Gastroesophageal sphincter (tissue), 4 donors: ENCODE results near the gene STK40. TPM values are rescaled to one million over a fixed set of nuclear protein-coding genes. Genes with fewer than 3 reads are reported as not detected.
A peak's percentile ranks its signal among the peaks of the same experiment; 100 is the strongest.

Source experiments
- ATAC-seq: fragments of 150-250 bp; one replicate; pipeline ENCODE4 v1.9.1; 2016; ENCODE audit warnings: mild to moderate bottlenecking, moderate library complexity
- H3K27ac ChIP-seq, 4 donors: fragments of 200-600 bp; sonication (generic) in 3 of 4; 1 replicate in 3 of 4; 2 replicates in 1 of 4; pipeline ENCODE4 v1.5.1; 2016 to 2019
- H3K27me3 ChIP-seq: fragments of 200-600 bp; sonication (generic); one replicate; pipeline ENCODE4 v1.5.1; 2019
- H3K36me3 ChIP-seq, 2 donors: fragments of 200-600 bp; sonication (generic); one replicate each; pipeline ENCODE4 v1.5.1; 2019; ENCODE audit warnings: control low read depth in 1 of 2
- H3K4me1 ChIP-seq, 3 donors: fragments of 200-600 bp; sonication (generic); 1 replicate in 2 of 3; 2 replicates in 1 of 3; pipeline ENCODE4 v1.5.1; 2016 to 2019; ENCODE audit warnings: control low read depth in 2 of 3
- H3K4me3 ChIP-seq, 2 donors: fragments of 200-600 bp; sonication (generic); one replicate each; pipeline ENCODE4 v1.5.1; 2019; ENCODE audit warnings: mild to moderate bottlenecking in 1 of 2, moderate library complexity in 1 of 2
- H3K9me3 ChIP-seq, 3 donors: fragments of 200-600 bp; sonication (generic); one replicate each; pipeline ENCODE4 v1.5.1; 2017 to 2019; ENCODE audit warnings: control low read depth in 2 of 3
- CTCF ChIP-seq, 4 experiments: fragments of 200-600 bp in 2 of 4; fragments of 450-650 bp in 2 of 4; sonication (generic) in 1 of 4; IDR thresholded peaks; one replicate each; pipeline ENCODE4 v1.5.1; 2017 to 2019; ENCODE audit warnings: antibody characterized with exemption in 4 of 4, mild to moderate bottlenecking in 2 of 4, moderate library complexity in 2 of 4
- EP300 ChIP-seq: sonication (generic); formaldehyde crosslinking; IDR thresholded peaks from one replicate; pipeline ENCODE4 v1.6.1; 2017; ENCODE audit warnings: antibody characterized with exemption, mild to moderate bottlenecking
- POLR2A ChIP-seq, 2 donors: fragments of 450-650 bp; IDR thresholded peaks; one replicate each; pipeline ENCODE4 v1.6.1; 2017; ENCODE audit warnings: antibody characterized with exemption in 2 of 2, mild to moderate bottlenecking in 2 of 2, moderate library complexity in 1 of 2
- POLR2AphosphoS5 ChIP-seq: sonication (generic); formaldehyde crosslinking; IDR thresholded peaks from one replicate; pipeline ENCODE4 v1.6.1; 2017; ENCODE audit warnings: antibody characterized with exemption
- WGBS, 2 donors: methylation state at CpG; one replicate each; pipeline ENCODE4 v1.1.5; 2018; ENCODE audit warnings: low coverage in 1 of 2; 5-methylcytosine and 5-hydroxymethylcytosine counted together
- total RNA-seq, 4 donors: library from RNA; depleted of rRNA; stranded (reverse); fragments of >200 nt; gene quantifications; one replicate each; pipeline ENCODE4 v1.1.0, GENCODE V29; 2016

STK40 gene
- total RNA-seq, 4 donors from 2014 or later, result 39.2 to 127 (median 68.6) TPM

- WGBS, 2 donors, result 53% methylated on average over 3 of the region's 16 CpGs; no CpG with 5 or more reads in 1 of the 2 donors
- Histone ChIP-seq H3K9me3 (no peaks in the 10 kb centered on the region), H3K27ac (peak overlapping the region in 3 of 4 donors; percentile 73 to 81 (median 76)), H3K27me3 (no peaks in the 10 kb centered on the region), H3K36me3 (peaks cover 0 to 84% of the 10 kb centered on the region in 2 donors), H3K4me3 (no peak overlapping the region), H3K4me1 (peaks cover 4 to 43% (median 19%) of the 10 kb centered on the region in 3 donors)
- TF ChIP-seq POLR2A (IDR thresholded peaks at IDR 0.05), result no peak
- no peak for TF ChIP-seq EP300
- no peak for ATAC-seq
Observed at GRCh38 chr1:36349839-36350238, 35.9 kb downstream of the STK40 start.

- Histone ChIP-seq H3K9me3 (no peaks in the 10 kb centered on the region), H3K36me3 (peaks cover 0 to 84% of the 10 kb centered on the region in 2 donors), H3K27ac (peak overlapping the region in 3 of 4 donors; percentile 73 to 81 (median 76)), H3K4me1 (peaks cover 4 to 43% (median 19%) of the 10 kb centered on the region in 3 donors), H3K4me3 (no peak overlapping the region), H3K27me3 (no peaks in the 10 kb centered on the region)
- TF ChIP-seq CTCF (IDR thresholded peaks at IDR 0.05) (no peak), EP300 (no peak), POLR2AphosphoS5 (no peak), POLR2A (IDR thresholded peaks at IDR 0.05) (no peak)
- ATAC-seq, result no peak
- 62 to 71% methylated on average over 4 of the region's 7 CpGs for WGBS, 2 donors
Observed at GRCh38 chr1:36349241-36349671, 36.5 kb downstream of the STK40 start.

- H3K36me3 ChIP-seq, result peaks cover 0 to 86% of the 10 kb centered on the region in 2 donors
- no peaks in the 10 kb centered on the region for H3K27me3 ChIP-seq
- H3K27ac ChIP-seq, result no peak overlapping the region
- TF ChIP-seq EP300 (no peak), POLR2AphosphoS5 (no peak), POLR2A (IDR thresholded peaks at IDR 0.05) (no peak), CTCF (IDR thresholded peaks at IDR 0.05) (no peak)
- no peak for ATAC-seq
- 83 to 100% methylated on average over 1 of the region's 8 CpGs for WGBS, 2 donors
- peaks cover 4 to 41% (median 24%) of the 10 kb centered on the region in 3 donors for H3K4me1 ChIP-seq
- no peaks in the 10 kb centered on the region for H3K9me3 ChIP-seq
- H3K4me3 ChIP-seq, result no peak overlapping the region
Observed at GRCh38 chr1:36346741-36347370, 38.9 kb downstream of the STK40 start.

GRCh38 chr1:36345353-36345752, 40.4 kb downstream of the STK40 start:
- no peak overlapping the region for H3K27ac ChIP-seq
- H3K4me3 ChIP-seq, result no peak overlapping the region
- ATAC-seq, result no peak
- TF ChIP-seq EP300 (no peak), POLR2AphosphoS5 (no peak), CTCF (IDR thresholded peaks at IDR 0.05) (no peak), POLR2A (IDR thresholded peaks at IDR 0.05) (no peak)
- H3K27me3 ChIP-seq, result no peaks in the 10 kb centered on the region
- H3K36me3 ChIP-seq, result peaks cover 0 to 98% of the 10 kb centered on the region in 2 donors
- peaks cover 0 to 26% (median 9%) of the 10 kb centered on the region in 3 donors for H3K4me1 ChIP-seq
- 90% methylated on average over 2 of the region's 7 CpGs; no CpG with 5 or more reads in 1 of the 2 donors for WGBS, 2 donors
- H3K9me3 ChIP-seq, result no peaks in the 10 kb centered on the region

- TF ChIP-seq CTCF (IDR thresholded peaks at IDR 0.05), result no peak
- TF ChIP-seq POLR2A (IDR thresholded peaks at IDR 0.05), result no peak
- TF ChIP-seq EP300, result no peak
- TF ChIP-seq POLR2AphosphoS5, result no peak
- no peak overlapping the region for H3K27ac ChIP-seq
- peaks cover 0 to 99% of the 10 kb centered on the region in 2 donors for H3K36me3 ChIP-seq
- H3K27me3 ChIP-seq, result no peaks in the 10 kb centered on the region
- H3K9me3 ChIP-seq, result no peaks in the 10 kb centered on the region
- WGBS, 2 donors, result no CpG with 5 or more reads among the region's 8 CpGs
- H3K4me1 ChIP-seq, result peaks cover 0 to 16% (median 6%) of the 10 kb centered on the region in 3 donors
- no peak for ATAC-seq
- H3K4me3 ChIP-seq, result no peak overlapping the region
Observed at GRCh38 chr1:36344395-36344680, 41.4 kb downstream of the STK40 start.
